GM12878 (cell line): ENCODE data around the gene CHAF1A. TPM values are rescaled to one million over a fixed set of nuclear protein-coding genes. Genes with fewer than 3 reads are reported as not detected.
A peak's percentile ranks its signal among the peaks of the same experiment; 100 is the strongest.

Source experiments
- BHLHE40 ChIP-seq, 2 experiments: fragments of 450-650 bp in 1 of 2; IDR thresholded peaks; 2 replicates each; pipeline ENCODE4 v1.6.1; 2011 to 2017; ENCODE audit warnings: low read depth in 2 of 2, borderline replicate concordance in 1 of 2, improper control_type of control experiment in 1 of 2, low read length in 1 of 2, mild to moderate bottlenecking in 1 of 2
- CHD2 ChIP-seq: IDR thresholded peaks from 2 replicates; pipeline ENCODE4 v1.6.1; 2011; ENCODE audit warnings: low read depth, low read length, improper control_type of control experiment, borderline replicate concordance
- CREM ChIP-seq: IDR thresholded peaks from 2 replicates; pipeline ENCODE4 v1.6.1; 2014; ENCODE audit warnings: antibody characterized with exemption, low read depth
- EGR1 ChIP-seq, 2 experiments: IDR thresholded peaks; 1 replicate in 1 of 2; 2 replicates in 1 of 2; pipeline ENCODE4 v1.6.1; 2011 to 2012; ENCODE audit warnings: low read depth in 2 of 2, low read length in 2 of 2, borderline replicate concordance in 1 of 2, mild to moderate bottlenecking in 1 of 2, moderate library complexity in 1 of 2
- EP300 ChIP-seq, 2 experiments: fragments of 150-350 bp in 1 of 2; IDR thresholded peaks; 2 replicates each; pipeline ENCODE4 v1.6.1; 2011 to 2012; ENCODE audit warnings: low read depth in 2 of 2, low read length in 2 of 2, borderline replicate concordance in 1 of 2, improper control_type of control experiment in 1 of 2, inconsistent platforms in 1 of 2; ENCODE audit not compliant: control insufficient read depth in 1 of 2
- GABPA ChIP-seq: IDR thresholded peaks from 2 replicates; pipeline ENCODE4 v1.6.1; 2014; ENCODE audit warnings: antibody characterized with exemption, low read depth, mild to moderate bottlenecking, inconsistent platforms
- JUNB ChIP-seq: IDR thresholded peaks from 2 replicates; pipeline ENCODE4 v1.6.1; 2016; ENCODE audit warnings: antibody characterized with exemption, mild to moderate bottlenecking
- MXI1 ChIP-seq: fragments of 150-350 bp; IDR thresholded peaks from 2 replicates; pipeline ENCODE4 v1.6.1; 2011; ENCODE audit warnings: low read depth, mild to moderate bottlenecking, inconsistent platforms, low read length, improper control_type of control experiment
- NFXL1 ChIP-seq: fragments of 450-650 bp; IDR thresholded peaks from 2 replicates; pipeline ENCODE4 v1.6.1; 2017; ENCODE audit warnings: antibody characterized with exemption, mild to moderate bottlenecking, borderline replicate concordance
- SIN3A ChIP-seq: IDR thresholded peaks from 2 replicates; pipeline ENCODE4 v1.6.1; 2012; ENCODE audit warnings: low read depth, low read length, improper control_type of control experiment
- SP1 ChIP-seq: IDR thresholded peaks from one replicate; pipeline ENCODE4 v1.6.1; 2011; ENCODE audit warnings: low read depth, low read length
- SUPT20H ChIP-seq: IDR thresholded peaks from 2 replicates; pipeline ENCODE4 v1.6.1; 2011; ENCODE audit warnings: low read depth, mild to moderate bottlenecking, low read length, moderate library complexity, borderline replicate concordance; ENCODE audit not compliant: control insufficient read depth
- TBL1XR1 ChIP-seq: IDR thresholded peaks from 2 replicates; pipeline ENCODE4 v1.6.1; 2012; ENCODE audit warnings: low read depth, low read length, improper control_type of control experiment
- polyA plus RNA-seq, 11 experiments: library from polyadenylated mRNA; depleted of rRNA in 4 of 11; unstranded in 6 of 11; stranded (reverse) in 5 of 11; fragments of >200 nt; fragmentation: Nextera tagmentation in 4 of 11; fragmentation: Illumina TruSeq in 1 of 11; extraction: Ambion mirVana in 4 of 11; extraction: Trizol in 1 of 11; gene quantifications; 1 replicate in 1 of 11; 2 replicates in 10 of 11; pipeline versions ENCODE4 v1.2.1 to v1.2.3, GENCODE V29; 2011 to 2016; ENCODE audit warnings: inconsistent platforms in 2 of 11, missing spikeins in 2 of 11, low read depth in 1 of 11
- total RNA-seq, 4 experiments: library from RNA; depleted of rRNA in 3 of 4; stranded (reverse); fragments of >200 nt in 3 of 4; fragmentation: Illumina TruSeq in 1 of 4; extraction: Trizol in 1 of 4; gene quantifications; 2 replicates each; pipeline versions ENCODE4 v1.2.1 to v1.2.3, GENCODE V29; 2013 to 2021
- TF ChIP-seq, protein P1 (sequence below): IDR thresholded peaks from 2 replicates; pipeline ENCODE4 v1.6.1; 2011; ENCODE audit warnings: low read depth, low read length, improper control_type of control experiment, borderline replicate concordance
- TF ChIP-seq, protein P2 (sequence below): IDR thresholded peaks from 2 replicates; pipeline ENCODE4 v1.6.1; 2012; ENCODE audit warnings: low read depth, low read length, improper control_type of control experiment
- TF ChIP-seq, protein P3 (sequence below): fragments of 150-350 bp; IDR thresholded peaks from 2 replicates; pipeline ENCODE4 v1.6.1; 2016; ENCODE audit warnings: low read depth, low read length
- TF ChIP-seq, protein P4 (sequence below): IDR thresholded peaks from 2 replicates; pipeline ENCODE4 v1.6.1; 2012; ENCODE audit warnings: low read depth, low read length, improper control_type of control experiment
- TF ChIP-seq, protein P5 (sequence below): fragments of 450-650 bp; IDR thresholded peaks from 2 replicates; pipeline ENCODE4 v1.6.1; 2018; ENCODE audit warnings: borderline replicate concordance, mild to moderate bottlenecking; ENCODE audit not compliant: partially characterized antibody
- TF ChIP-seq, protein P6 (sequence below), 3 experiments: IDR thresholded peaks in 2 of 3; conservative IDR thresholded peaks in 1 of 3; 2 replicates each; pipeline ENCODE4 v1.5.1; 2011; ENCODE audit warnings: low read depth in 3 of 3, low read length in 3 of 3, mild to moderate bottlenecking in 3 of 3, control low read depth in 2 of 3, moderate library complexity in 2 of 3, inconsistent platforms in 1 of 3, mixed read lengths in 1 of 3; ENCODE audit not compliant: control insufficient read depth in 2 of 3, insufficient read depth in 1 of 3; ENCODE audit errors: extremely low read depth in 1 of 3

The CHAF1A gene
- total and polyA plus RNA-seq, 10 of the 15 experiments (the other 5 are each of a cell fraction or from before 2014, with no cell fraction given): 1.3 to 69.1 (median 34.2) TPM

DNA sequence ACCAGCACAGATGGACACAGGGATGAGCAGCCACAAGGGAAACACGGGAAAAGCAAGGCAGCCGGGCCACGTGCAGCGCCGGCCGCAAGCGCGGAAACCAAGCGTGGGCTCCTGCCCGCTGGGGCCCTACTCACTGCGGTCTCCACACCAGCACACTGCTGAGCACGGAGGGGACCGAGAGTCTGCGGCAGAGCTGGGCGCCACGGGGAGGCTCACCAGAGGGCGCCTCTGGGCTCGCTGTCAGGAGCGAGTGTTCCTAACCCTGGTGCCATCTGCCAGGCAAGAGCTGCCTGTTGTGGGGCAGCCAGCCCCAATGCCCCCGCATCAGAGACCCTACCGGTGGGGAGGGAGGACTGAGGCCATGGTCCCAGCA, 32.6 kb upstream of the CHAF1A start (continued):
- TF ChIP-seq, protein P1, sequence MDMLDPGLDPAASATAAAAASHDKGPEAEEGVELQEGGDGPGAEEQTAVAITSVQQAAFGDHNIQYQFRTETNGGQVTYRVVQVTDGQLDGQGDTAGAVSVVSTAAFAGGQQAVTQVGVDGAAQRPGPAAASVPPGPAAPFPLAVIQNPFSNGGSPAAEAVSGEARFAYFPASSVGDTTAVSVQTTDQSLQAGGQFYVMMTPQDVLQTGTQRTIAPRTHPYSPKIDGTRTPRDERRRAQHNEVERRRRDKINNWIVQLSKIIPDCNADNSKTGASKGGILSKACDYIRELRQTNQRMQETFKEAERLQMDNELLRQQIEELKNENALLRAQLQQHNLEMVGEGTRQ: peak; percentile 2; the same call in 1 of the 2 replicates
- no peak for TF ChIP-seq TBL1XR1
- TF ChIP-seq SP1: peak; percentile 65
- TF ChIP-seq CHD2: 0 out of 2 replicates have a peak, but pooled peaks have one; percentile 36
- TF ChIP-seq, protein P2, sequence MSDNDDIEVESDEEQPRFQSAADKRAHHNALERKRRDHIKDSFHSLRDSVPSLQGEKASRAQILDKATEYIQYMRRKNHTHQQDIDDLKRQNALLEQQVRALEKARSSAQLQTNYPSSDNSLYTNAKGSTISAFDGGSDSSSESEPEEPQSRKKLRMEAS: peak; percentile 76
- no peak for TF ChIP-seq NFXL1
- TF ChIP-seq, protein P3, sequence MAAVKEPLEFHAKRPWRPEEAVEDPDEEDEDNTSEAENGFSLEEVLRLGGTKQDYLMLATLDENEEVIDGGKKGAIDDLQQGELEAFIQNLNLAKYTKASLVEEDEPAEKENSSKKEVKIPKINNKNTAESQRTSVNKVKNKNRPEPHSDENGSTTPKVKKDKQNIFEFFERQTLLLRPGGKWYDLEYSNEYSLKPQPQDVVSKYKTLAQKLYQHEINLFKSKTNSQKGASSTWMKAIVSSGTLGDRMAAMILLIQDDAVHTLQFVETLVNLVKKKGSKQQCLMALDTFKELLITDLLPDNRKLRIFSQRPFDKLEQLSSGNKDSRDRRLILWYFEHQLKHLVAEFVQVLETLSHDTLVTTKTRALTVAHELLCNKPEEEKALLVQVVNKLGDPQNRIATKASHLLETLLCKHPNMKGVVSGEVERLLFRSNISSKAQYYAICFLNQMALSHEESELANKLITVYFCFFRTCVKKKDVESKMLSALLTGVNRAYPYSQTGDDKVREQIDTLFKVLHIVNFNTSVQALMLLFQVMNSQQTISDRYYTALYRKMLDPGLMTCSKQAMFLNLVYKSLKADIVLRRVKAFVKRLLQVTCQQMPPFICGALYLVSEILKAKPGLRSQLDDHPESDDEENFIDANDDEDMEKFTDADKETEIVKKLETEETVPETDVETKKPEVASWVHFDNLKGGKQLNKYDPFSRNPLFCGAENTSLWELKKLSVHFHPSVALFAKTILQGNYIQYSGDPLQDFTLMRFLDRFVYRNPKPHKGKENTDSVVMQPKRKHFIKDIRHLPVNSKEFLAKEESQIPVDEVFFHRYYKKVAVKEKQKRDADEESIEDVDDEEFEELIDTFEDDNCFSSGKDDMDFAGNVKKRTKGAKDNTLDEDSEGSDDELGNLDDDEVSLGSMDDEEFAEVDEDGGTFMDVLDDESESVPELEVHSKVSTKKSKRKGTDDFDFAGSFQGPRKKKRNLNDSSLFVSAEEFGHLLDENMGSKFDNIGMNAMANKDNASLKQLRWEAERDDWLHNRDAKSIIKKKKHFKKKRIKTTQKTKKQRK: no peak
- no peak for TF ChIP-seq EGR1 (IDR thresholded peaks at IDR 0.05; ENCODE audit: borderline replicate concordance in 1 of 2, low read depth in 2 of 2, low read length in 2 of 2)
- TF ChIP-seq, protein P4, sequence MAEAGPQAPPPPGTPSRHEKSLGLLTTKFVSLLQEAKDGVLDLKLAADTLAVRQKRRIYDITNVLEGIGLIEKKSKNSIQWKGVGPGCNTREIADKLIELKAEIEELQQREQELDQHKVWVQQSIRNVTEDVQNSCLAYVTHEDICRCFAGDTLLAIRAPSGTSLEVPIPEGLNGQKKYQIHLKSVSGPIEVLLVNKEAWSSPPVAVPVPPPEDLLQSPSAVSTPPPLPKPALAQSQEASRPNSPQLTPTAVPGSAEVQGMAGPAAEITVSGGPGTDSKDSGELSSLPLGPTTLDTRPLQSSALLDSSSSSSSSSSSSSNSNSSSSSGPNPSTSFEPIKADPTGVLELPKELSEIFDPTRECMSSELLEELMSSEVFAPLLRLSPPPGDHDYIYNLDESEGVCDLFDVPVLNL: no peak
- TF ChIP-seq SIN3A: peak; percentile 72; the same call in 1 of the 2 replicates
- peak; percentile 85 for TF ChIP-seq MXI1
- TF ChIP-seq CREM: peak; percentile 58
- 0 out of 4 replicates have a peak, but pooled peaks of 1 of the 2 experiments have one; percentile 22 for TF ChIP-seq EP300 (IDR thresholded peaks at IDR 0.05; ENCODE audit: borderline replicate concordance in 1 of 2, control insufficient read depth in 1 of 2, low read depth in 2 of 2, low read length in 2 of 2)
- TF ChIP-seq BHLHE40 (IDR thresholded peaks at IDR 0.05; ENCODE audit: borderline replicate concordance in 1 of 2, low read depth in 2 of 2, low read length in 1 of 2): peak; percentile 91 to 95
- TF ChIP-seq JUNB: no peak
- TF ChIP-seq, protein P5, sequence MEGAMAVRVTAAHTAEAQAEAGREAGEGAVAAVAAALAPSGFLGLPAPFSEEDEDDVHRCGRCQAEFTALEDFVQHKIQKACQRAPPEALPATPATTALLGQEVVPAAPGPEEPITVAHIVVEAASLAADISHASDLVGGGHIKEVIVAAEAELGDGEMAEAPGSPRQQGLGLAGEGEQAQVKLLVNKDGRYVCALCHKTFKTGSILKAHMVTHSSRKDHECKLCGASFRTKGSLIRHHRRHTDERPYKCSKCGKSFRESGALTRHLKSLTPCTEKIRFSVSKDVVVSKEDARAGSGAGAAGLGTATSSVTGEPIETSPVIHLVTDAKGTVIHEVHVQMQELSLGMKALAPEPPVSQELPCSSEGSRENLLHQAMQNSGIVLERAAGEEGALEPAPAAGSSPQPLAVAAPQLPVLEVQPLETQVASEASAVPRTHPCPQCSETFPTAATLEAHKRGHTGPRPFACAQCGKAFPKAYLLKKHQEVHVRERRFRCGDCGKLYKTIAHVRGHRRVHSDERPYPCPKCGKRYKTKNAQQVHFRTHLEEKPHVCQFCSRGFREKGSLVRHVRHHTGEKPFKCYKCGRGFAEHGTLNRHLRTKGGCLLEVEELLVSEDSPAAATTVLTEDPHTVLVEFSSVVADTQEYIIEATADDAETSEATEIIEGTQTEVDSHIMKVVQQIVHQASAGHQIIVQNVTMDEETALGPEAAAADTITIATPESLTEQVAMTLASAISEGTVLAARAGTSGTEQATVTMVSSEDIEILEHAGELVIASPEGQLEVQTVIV: no peak
- no peak for TF ChIP-seq GABPA
- TF ChIP-seq SUPT20H: no peak
- TF ChIP-seq, protein P6, sequence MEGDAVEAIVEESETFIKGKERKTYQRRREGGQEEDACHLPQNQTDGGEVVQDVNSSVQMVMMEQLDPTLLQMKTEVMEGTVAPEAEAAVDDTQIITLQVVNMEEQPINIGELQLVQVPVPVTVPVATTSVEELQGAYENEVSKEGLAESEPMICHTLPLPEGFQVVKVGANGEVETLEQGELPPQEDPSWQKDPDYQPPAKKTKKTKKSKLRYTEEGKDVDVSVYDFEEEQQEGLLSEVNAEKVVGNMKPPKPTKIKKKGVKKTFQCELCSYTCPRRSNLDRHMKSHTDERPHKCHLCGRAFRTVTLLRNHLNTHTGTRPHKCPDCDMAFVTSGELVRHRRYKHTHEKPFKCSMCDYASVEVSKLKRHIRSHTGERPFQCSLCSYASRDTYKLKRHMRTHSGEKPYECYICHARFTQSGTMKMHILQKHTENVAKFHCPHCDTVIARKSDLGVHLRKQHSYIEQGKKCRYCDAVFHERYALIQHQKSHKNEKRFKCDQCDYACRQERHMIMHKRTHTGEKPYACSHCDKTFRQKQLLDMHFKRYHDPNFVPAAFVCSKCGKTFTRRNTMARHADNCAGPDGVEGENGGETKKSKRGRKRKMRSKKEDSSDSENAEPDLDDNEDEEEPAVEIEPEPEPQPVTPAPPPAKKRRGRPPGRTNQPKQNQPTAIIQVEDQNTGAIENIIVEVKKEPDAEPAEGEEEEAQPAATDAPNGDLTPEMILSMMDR (IDR thresholded peaks at IDR 0.05 in 2 of 3, conservative IDR thresholded peaks at IDR 0.05 in 1 of 3; ENCODE audit: control insufficient read depth in 2 of 3, extremely low read depth in 1 of 3, insufficient read depth in 1 of 3, low read depth in 3 of 3, low read length in 3 of 3): peak; percentile 63 to 80 (median 74)
